Breast epithelium (tissue), 3 donors: ENCODE measurements around the gene DIS3L.

Source experiments
- POLR2AphosphoS5 ChIP-seq, 3 donors: sonication (generic); formaldehyde crosslinking; IDR thresholded peaks; one replicate each; pipeline ENCODE4 v1.6.1; 2017; ENCODE audit warnings: antibody characterized with exemption in 3 of 3
- TF ChIP-seq, protein P1 (sequence below), 3 donors: fragments of 450-650 bp; IDR thresholded peaks; one replicate each; pipeline ENCODE4 v1.5.1; 2016 to 2017; ENCODE audit warnings: antibody characterized with exemption in 3 of 3, mild to moderate bottlenecking in 3 of 3, moderate library complexity in 3 of 3

DNA sequence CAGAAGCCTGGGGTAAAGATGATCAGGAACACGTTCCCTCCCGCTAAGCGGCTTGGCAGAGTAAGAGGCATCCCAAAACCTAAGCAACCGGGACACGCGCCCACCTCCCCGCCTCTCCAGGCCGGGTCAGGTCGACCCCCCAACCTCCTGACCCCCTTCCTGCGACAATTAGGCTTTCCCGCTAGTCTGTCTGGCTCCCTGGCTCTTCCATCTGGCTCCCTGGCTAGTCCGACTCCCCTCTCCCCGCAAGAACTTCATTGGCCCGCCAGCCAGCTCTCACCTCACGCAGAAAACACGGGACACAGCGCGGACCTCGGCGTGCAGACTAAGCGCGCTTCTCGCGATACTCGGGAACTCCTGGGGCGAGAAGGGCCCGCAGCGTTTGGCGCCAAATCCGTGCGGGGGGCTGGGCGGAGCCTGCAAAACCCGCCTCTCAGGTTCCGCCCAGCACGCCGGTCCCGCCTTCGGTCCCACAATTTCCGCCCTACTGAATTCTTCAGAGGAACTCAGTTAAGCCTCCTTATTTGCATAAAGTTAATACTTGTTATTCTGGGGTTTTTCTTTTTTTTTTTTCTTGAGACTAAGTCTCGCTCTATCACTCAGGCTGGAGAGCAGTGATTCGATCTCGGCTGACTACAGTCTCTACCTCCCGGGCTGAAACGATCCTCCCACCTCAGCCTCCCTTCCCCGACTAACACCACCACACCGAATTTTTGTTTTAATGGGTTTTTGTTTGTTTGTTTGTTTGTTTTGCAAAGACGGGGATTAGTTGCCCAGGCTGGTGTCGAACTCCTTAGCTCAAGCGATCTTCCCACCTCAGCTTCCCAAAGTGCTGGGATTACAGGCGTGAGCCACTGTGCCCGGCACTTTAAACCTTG lies 63.2 kb downstream of the DIS3L start, which contains the start of gene TIPIN:
- TF ChIP-seq POLR2AphosphoS5 (IDR thresholded peaks at IDR 0.05): peak in 2 of 3 donors; percentile 57 to 65
- TF ChIP-seq, protein P1, sequence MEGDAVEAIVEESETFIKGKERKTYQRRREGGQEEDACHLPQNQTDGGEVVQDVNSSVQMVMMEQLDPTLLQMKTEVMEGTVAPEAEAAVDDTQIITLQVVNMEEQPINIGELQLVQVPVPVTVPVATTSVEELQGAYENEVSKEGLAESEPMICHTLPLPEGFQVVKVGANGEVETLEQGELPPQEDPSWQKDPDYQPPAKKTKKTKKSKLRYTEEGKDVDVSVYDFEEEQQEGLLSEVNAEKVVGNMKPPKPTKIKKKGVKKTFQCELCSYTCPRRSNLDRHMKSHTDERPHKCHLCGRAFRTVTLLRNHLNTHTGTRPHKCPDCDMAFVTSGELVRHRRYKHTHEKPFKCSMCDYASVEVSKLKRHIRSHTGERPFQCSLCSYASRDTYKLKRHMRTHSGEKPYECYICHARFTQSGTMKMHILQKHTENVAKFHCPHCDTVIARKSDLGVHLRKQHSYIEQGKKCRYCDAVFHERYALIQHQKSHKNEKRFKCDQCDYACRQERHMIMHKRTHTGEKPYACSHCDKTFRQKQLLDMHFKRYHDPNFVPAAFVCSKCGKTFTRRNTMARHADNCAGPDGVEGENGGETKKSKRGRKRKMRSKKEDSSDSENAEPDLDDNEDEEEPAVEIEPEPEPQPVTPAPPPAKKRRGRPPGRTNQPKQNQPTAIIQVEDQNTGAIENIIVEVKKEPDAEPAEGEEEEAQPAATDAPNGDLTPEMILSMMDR (IDR thresholded peaks at IDR 0.05): no peak
